CD4-positive, alpha-beta T cell treated with Interleukin-1 beta for 1 hour (primary cell): ENCODE measurements around the gene EFEMP1.

Experiments
- DNase-seq, 2 donors: peaks; one replicate each; pipeline ENCODE4 v3.0.0-alpha.2; 2020 to 2022

The EFEMP1 gene, protein sequence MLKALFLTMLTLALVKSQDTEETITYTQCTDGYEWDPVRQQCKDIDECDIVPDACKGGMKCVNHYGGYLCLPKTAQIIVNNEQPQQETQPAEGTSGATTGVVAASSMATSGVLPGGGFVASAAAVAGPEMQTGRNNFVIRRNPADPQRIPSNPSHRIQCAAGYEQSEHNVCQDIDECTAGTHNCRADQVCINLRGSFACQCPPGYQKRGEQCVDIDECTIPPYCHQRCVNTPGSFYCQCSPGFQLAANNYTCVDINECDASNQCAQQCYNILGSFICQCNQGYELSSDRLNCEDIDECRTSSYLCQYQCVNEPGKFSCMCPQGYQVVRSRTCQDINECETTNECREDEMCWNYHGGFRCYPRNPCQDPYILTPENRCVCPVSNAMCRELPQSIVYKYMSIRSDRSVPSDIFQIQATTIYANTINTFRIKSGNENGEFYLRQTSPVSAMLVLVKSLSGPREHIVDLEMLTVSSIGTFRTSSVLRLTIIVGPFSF

DNA sequence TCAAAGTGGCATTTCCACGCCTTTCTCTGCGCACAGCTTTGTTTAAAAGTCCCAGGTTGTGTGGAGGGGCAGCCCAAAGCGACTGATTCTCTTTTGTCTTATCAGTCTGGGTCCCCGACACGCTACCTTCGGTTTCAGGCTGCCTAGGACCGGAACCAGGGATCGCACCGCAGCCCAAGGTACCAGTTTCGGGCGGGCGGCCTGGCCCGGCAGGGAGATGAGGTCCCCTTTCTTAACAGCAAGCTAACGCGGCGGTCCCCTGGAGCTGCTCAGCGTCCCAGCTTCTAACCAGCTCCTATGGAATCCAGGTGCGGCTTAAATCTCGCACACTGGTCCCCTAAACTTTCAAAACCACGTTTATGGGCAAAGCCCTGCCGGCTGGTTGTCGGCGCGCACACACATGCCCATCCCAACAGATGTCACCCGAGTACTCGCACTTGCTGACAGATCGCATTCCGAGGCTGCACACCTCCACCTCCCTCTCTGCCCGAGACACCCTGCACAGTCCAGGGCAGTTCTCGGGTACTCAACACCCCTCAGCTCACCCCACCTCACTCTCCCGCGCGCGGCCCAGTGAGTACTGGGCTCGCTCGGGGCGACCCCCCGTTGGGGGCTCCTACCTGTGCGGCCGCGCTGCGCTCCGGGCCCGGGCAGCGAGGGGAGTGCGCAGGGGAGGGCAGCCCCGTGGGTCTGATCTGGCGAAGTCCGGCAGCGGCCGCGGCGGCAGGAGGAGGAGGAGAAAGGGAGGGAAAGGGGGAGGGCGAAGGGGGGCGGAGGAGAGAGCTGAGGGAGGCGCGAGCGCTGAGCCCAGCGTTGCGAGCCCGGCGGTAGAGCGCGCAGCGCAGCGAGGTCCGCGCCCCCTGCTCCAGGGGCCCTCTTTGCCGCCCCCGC, at the start of gene EFEMP1:
Gene EFEMP1, minus strand, starts transcription at position 692 of the 891 bp plus-strand sequence. CDS start 1,342 bp downstream, outside the sequence.
- DNase-seq = no peak

DNA sequence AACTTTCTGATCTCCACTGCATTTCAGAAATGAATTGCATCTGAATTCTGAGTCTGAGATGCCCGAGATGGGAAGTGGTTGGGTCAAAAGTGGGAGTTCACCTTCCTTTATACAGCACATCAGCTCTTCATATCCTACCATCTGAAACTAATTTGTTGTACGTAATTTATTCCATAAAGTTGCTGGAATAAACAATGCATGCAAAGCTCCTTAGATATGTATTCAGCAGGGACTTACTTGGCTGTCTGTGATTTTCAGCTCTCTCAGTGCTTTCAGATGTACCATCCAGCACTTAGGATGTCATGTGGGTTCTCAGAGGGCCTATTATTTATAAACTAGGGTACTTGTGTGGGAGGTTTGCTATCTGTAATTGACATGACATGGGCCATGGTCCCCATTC, 46.9 kb upstream of the EFEMP1 start:
- no peak for DNase-seq

DNA sequence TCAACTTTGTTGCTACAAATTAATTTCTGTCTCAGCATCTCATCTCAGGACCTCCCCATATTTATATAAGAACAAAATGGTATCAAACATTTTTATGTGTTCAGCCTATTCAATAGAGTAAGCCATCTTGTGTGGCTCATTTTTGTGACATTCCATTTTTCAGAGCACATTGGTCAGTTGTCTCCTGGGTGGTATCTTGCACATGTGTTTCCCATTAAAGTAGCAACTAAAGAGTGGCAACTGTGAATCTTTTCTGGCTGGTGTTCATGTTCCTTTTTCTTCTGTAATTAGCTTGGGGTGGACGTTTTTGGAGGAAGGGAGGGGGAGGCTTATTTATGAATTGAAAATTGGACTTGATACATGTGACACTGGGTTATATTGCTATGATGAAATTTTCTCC, 45.4 kb upstream of the EFEMP1 start:
- no peak for DNase-seq

DNA sequence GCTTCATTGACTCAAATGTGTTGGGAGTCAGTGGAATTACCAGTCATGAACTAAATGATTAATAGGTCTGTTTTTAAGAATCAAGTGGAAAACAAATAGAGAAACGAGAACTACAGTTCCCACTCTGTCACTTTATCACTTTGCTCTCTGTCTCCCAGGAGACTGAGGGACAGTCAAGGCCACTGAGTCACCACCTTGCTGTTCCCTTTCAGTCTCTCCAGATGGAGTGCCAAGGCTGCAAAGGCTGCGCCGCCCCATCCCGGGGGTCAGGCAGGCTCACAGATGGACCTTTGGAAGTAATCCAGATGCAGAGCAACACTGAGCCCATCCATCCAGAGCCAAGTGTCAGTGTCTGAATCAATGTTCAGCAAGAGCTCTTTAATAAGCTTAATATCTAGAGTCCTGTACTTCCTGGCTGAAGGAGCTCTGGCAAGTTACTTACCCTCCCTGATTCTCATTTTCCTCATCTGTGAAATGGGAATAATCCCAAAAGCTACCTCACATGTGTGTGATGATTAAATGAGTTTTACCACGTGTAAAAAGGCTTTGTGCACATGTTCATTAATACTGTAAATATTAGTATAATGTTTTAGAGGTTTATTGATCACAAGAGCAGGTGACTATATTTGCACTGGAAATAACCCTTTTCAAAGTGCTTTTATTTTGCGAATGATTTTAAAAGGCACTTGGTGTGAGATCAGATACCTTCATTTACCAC, 43.0 kb upstream of the EFEMP1 start:
- DNase-seq = no peak

DNA sequence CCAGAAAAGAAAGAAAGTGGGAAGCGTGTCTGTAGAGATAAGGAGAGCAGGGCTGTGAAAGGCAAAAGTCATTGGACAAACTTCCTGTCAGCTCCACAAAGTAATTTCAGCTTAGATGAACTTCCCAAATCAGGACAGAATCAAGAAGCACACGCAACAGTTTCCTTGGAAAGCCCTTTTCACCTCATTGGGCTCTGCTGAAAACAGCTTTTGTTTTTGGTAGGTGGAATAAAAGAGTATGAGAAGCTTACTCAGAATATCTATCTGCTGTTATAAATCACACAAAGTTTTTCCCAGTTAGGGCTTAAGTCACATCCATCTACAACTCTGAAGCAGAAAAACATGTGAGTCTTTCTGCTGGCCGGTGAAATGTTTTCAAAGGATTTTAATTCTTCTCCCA, 42.4 kb upstream of the EFEMP1 start:
- DNase-seq = no peak

DNA sequence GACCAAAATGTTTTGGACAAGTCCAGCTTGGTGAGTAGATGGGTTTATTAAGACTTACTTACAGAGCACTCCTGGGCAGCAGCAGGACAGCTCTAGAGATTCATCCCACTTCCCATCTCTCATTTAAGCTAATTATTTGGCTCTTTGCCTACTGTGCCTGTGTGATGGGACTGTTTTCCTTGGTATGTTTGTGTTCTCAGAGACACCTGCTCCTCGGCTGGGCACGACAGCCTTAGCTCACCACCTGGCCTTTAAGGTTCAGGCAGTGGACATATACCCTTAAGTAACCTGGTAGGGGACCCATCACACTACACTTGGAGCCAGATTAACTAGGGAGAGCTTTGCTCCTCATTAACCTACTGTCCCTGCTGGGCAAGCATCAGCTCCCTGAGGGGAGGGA, 41.7 kb upstream of the EFEMP1 start:
- DNase-seq = no peak

DNA sequence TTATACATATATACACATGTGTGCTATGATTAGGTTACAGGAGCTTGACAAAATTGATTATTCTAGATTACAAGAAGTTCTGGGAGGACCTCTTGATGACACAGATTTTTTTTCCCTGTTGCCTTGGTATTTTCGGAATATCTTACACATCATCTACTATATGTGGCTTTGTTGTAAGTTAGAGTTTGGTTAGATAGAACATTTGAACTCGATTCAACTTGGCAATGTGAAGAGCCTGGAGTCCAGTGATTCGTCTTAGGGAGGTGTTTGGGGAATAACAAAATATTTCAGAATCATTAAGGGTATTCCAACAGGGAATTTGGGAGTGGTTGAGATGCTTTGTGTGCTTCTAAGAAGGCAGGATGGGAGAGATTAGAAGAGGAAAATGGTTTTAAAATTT, 39.3 kb upstream of the EFEMP1 start:
- DNase-seq = no peak

DNA sequence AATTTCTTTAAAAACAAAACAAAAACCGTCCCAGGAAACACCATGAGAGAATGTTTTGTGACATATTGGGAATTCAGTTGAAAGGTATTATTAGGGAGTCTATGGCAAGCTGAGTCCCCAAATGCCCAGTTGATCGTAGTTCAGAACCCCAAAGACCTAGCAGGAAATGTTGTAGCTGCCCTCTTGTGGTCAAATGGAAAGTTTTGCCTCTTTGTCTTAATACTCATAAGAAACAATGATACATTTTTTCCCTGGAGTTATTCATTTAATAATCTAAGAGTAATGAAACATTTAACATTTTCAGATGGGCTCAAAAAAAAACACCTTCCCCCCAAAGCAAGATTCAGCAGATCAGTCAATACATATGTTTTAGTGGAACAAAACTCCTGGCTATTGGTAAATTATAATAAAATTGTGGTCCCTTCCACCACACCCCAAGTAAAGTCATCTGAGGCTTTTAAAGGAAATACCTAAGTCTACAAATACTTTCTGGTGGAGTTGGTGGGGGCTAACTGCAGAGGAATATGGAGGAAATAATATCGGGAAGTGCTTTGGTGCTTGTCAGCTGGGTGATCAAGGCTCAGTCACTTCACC, 37.8 kb upstream of the EFEMP1 start:
- DNase-seq = no peak

DNA sequence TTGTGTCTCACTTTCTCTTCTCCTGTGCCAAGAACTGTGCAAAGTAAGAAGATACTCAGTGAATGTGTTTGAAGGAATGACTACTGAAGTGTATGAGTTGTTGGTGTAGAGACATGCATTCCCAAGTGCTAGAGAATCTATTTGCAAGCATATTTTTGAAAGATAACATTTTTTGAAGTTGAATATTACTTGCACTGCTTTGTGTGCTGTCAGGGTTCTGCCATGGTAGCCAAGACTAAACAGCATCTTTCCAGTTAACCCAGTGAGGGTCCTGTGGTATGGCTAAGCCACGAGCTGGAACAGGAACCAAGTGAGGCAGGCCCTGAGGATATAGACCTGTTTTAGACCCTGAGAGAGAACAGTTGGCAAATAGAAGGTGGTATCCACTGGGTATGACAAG, 35.2 kb upstream of the EFEMP1 start:
- no peak for DNase-seq

DNA sequence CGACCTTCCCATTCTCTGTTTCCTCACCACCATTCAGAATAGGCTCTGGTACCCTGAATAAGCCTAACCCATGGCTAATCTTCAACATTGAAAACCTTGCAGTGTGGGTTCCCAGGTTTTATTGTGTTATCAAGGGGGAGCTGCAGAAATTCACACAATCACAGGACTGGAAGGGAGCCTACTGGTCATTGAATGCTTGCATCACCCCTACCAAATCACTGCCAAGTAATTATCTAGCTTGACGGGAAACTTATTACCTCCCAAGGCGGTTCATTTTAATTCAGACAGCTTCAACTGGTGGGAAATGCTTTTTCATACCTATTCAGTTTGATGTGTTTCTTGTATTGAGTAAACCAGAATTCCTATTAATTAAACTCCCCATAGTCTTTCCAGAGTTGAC, 33.6 kb upstream of the EFEMP1 start:
- DNase-seq = no peak

DNA sequence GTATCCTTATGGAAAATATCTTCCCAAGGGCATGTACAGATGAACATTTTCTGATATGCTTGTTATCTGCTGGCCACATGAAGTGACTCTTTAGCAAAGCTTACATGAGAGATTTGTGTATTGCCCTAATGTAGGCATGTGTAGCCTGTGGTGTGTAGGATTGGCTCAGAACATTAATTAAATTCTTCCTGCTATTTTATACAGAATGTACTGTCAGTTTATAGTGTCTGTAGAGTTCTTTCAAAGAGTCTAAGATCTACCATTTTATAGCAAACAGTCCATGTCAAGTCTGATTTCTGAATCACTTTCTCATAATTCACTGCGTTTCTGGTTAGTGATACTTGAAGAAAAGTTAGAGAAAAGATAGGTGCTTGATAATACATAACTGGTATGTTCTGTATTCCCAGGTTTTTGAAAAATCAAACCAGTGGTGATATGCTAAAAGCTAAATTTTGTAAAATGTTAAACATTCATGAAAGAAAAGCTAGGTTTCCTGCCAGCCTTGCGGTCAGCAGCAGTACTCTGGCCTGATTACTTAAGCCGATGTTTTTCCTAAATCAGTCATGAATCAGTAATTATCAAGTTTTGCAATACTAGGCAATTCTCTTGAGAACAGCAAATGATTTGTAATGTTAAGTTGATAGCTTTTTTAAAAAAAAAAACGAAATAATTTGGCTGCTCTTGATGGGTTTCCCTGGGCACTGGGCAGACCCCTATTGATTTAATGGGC, 30.9 kb upstream of the EFEMP1 start:
- DNase-seq = no peak

DNA sequence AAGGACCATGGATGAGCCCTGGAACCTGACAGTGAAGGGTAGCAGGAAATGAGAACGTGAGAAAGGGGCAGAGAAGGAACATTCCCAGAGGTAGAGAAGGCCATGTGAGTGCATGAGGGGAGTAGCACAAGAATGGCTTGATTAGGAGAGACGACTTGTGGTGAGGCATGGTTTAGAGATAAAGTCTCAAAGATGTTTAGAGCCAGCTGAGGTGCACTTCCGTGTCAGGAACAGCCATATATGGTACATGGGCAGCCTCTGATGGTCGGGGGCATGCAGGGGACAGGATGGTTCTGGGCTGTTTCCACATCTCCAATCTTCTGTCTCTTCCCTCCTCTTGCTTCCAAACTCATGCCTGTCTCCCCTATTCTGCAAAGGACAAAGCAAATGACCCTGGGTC, 28.8 kb upstream of the EFEMP1 start:
- no peak for DNase-seq

DNA sequence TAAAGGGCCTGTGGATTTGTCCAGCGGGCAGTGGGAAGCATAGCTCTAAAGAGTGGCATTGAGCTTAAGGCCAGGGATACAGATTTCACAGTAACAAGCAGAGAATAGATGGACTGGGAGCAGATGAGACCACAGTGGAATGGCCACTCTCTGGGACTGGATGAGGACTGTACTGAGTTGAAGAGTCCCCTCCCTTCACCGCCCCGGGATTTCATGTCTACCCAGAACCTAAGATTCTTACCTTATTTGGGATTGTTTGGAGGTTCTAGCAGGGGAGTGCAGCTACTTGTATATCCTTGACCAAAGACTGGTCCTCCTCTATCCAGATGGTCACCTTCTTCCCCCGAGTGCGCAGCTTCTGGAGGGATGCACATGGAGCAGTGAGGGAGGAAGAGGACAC, 28.0 kb upstream of the EFEMP1 start:
- no peak for DNase-seq

DNA sequence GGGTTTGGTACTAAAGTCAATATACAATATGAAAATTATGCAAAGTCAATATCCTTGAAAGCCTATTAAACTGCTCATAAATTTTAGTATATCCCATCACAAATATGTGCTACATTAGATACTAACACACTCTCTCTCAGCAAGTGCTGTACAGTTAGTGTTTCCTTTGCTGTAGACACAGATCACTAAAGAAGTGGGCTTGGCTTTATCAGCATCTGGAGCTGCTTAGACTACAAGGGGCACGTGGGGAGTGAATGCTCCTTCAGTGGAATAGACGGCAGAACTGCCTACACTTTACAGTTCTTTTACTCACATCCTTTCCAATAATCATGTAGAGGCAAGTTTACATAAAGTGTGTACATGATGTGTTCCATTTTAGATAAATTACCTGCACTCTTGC, 26.0 kb upstream of the EFEMP1 start:
- no peak for DNase-seq

DNA sequence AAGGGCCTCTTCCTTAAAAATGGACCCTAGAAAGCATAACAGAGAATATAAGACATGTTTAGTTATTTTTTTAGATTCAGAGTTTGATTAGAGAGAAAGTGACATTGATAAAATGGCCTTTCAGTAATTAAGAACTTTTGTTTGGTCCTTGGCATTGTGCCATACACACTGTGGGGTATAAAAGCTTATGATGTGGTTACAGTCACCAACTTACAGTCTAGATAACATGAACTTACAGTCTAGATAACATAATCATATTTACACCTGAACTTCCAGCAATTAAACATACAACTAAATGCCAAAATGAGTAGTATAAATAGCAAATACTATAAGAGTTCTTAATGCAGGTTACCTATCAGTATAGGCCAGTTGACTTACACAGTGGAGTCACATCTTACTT, 25.6 kb upstream of the EFEMP1 start:
- DNase-seq = no peak

DNA sequence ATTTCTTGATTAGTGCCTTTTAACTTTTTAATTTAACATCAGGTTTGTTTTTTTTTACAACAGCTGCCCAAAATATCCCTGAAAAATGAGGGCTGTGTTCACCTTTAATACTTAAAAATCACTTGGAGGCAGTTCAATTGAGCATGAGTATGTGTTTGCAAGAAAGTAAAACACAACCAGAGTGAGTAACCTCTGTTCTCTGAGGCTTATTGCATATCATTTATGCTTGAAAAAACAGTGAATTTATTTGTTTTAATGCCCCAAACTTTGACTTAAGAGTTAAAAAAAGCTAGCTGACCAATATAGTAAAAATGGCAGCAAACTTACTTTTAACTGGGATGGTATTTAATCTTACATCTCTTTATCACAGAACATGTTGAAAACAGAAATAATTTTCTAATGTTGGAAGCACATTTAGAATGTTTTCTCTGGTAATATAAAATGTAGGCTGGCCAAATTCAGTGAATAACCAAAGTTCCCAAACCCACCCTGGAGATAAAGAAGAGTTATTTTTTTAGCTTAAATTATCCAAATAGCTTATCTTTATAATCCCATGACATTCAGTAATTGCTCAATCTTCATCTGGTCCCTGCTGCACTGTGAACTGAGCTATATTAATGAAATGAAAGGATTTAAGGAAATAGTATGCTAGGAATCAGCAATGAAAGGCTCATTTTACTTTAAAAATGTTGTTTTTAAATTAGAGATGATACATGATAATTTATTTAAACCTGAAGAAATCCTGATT, 24.8 kb upstream of the EFEMP1 start:
- DNase-seq = no peak

DNA sequence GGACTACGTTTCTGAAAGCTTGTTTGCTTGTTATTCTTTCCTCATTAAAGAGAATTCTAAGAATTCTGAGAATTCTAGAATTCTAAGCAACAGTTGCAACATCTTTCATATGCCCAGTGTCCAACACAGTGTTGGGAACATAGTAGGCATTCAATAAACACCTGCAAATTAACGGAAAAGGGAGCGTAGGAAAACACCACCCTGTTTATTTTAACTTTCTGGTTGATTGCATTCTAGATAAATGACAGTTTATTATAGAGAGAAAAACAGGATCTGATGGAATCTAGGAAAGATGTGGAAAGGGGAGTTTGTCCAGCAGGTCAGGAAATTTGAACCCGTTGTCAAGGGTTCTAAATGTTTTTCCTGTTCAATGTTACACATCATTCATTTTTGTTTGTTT, 24.2 kb upstream of the EFEMP1 start:
- DNase-seq = no peak

DNA sequence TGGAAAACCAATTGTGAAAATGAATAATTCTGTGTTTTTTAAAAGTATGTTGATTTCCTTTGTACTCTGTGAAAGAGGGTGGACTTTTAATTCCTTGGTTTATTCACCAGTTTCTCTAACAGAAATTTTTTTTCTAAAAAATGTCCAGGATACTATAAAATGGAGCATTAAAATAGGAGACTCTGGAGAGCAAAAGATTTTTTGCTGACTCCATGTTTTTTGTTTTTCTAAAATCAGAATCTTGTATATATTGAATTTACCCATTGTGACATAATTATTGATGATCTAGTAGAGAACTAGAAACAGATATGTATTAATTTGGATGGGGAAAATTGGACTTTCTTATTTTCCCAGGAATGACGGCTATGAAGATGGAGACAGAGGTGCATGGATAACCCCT, 23.2 kb upstream of the EFEMP1 start:
- no peak for DNase-seq

DNA sequence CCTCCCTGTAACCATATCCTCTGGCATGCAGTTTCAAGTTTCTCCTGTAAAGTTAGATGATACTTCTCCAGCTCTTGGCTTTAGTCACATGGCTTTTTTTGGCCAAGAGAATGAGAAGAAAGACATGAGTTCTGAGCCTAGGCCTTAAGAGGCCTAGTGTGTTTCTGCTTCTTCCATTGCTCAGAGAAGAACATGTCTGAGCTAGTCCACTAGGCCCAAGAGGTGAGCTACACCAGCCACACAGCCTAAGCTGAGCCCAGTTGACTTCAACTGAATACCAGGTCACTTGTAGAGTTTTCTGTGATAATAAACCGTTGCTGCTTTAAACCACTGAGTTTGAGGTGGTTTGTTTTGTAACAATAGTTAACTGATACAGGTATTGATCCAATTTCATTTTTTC, 19.9 kb upstream of the EFEMP1 start:
- DNase-seq = no peak

DNA sequence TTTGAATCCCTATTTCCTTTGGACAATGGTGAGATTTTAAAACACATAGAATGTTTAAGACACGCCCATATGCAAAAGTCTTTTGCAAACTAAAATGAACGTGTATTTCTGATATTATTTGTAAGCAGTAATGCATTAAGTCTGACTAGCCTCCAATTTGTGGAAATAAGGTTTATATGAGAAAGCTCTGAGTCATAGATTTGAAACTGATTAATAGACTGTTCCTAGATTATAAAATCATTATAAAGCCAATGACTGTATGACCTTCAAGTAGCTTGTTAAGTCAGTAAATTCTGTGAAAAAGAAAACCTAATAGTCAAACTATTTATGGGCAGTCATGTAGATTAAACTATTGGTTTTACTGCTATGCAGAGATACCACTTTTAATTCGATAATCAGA, 12.8 kb upstream of the EFEMP1 start:
- DNase-seq = no peak

DNA sequence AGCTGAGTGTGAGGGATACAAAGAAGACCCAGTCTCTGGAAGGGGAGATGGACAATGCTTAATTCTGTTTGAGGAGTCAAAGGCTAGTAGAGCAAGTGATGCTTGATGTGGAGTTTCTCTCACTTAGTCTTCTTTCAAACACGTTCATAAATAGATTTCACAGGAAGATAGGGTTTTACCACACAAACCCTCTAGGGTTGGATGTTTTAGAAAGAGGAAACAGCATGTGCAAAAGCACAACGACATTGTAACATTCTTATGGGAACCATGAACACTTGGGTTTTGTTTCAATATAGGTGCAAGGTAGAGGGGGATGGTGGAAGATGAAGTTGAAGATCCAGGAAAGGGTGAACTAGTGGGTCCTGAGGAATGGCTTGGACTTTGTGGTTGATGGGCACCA, 10.8 kb upstream of the EFEMP1 start:
- no peak for DNase-seq

DNA sequence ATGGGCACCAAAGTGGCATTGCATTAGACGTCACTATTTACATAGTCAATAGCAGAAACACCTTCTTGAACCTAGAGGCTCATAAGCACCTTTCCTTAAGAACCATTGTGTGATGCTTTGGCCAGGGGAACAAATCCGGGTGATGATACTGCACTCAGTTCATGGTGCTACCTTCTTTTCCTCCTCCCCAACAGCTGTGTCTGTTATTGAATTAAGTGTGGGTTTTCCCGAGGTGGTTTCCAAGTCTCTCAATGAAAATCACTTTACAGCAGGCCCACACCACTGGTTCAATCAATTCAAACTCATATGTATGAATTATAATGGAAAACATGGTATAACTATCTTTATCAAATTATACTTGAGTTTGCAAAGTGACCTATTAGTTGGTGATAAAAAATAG, 9.3 kb upstream of the EFEMP1 start:
- DNase-seq = no peak
